ENCODE measurements around the gene HSPB6.
A peak's percentile ranks its signal among the peaks of the same experiment; 100 is the strongest.

The HSPB6 gene

DNA sequence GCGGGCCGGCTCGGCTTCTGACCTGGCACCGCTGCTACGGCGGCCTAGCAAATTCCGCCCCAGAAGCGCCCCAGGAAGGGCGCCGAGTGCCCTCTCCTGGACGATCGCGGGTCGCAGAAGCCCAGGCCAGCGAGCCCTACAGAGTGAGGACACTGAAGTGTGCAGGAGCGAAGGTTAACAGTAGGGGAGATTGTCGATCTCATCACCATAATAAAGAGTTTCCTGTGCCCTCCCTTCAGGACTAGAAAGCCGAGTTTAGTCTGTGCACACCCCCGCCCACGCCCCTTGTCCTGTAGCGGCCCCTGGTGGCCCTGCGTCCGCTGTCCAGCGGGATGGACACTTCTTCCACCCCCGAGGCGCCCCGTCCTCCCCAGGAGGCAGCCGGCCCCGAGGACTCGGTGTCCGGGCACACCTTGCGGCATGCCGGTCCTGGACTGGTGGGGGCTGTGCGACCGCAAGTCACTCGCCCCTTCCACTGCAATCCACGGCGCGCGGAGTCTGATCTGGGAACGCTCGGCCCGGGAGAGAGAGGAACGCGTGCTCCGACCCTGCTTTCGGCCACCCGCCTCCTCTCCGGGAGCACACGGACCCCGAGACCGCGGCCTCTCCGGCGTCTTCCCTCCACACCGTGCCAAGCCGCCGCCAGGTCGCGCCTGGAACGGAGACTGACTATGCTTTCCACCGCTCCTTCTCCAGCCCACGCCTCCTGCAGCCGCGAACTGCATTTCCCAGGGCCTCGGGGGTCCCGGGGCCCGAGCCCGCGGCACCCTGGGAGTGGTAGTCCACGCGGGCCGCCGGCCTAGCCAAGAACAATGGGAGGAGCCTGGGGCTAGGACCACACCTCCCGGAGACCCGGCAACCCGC lies 39.8 kb downstream of the HSPB6 start:
- H3K4me1 Mint-ChIP-seq (ENCODE audit: low read depth) = peaks cover 47% of the 10 kb centered on the region
- no peaks in the 10 kb centered on the region for H3K27me3 Mint-ChIP-seq
- H3K4me3 Mint-ChIP-seq = peak overlapping the region; percentile 88
- H3K36me3 Mint-ChIP-seq (ENCODE audit: low read depth) = peaks cover 76% of the 10 kb centered on the region
- H3K9me3 Mint-ChIP-seq = no peaks in the 10 kb centered on the region
- peak; percentile 97 for DNase-seq
- peak overlapping the region; percentile 99 for H3K27ac Mint-ChIP-seq

- peak overlapping the region; percentile 99 for H3K27ac Mint-ChIP-seq
- H3K27me3 Mint-ChIP-seq = no peaks in the 10 kb centered on the region
- H3K4me1 Mint-ChIP-seq (ENCODE audit: low read depth) = peaks cover 48% of the 10 kb centered on the region
- H3K36me3 Mint-ChIP-seq (ENCODE audit: low read depth) = peaks cover 68% of the 10 kb centered on the region
- peak overlapping the region; percentile 88 for H3K4me3 Mint-ChIP-seq
- no peaks in the 10 kb centered on the region for H3K9me3 Mint-ChIP-seq
- peak; percentile 62 for DNase-seq
These were observed 40.6 kb downstream of the HSPB6 start for GRCh38 chr19:35715981-35716800.

GRCh38 chr19:35715355-35715809 lies 41.4 kb downstream of the HSPB6 start:
- Mint-ChIP-seq H3K27me3 (no peaks in the 10 kb centered on the region), H3K4me1 (ENCODE audit: low read depth) (peaks cover 54% of the 10 kb centered on the region), H3K9me3 (no peaks in the 10 kb centered on the region), H3K36me3 (ENCODE audit: low read depth) (peaks cover 63% of the 10 kb centered on the region), H3K27ac (peak overlapping the region; percentile 99), H3K4me3 (peak overlapping the region; percentile 88)
- no peak for DNase-seq

DNA sequence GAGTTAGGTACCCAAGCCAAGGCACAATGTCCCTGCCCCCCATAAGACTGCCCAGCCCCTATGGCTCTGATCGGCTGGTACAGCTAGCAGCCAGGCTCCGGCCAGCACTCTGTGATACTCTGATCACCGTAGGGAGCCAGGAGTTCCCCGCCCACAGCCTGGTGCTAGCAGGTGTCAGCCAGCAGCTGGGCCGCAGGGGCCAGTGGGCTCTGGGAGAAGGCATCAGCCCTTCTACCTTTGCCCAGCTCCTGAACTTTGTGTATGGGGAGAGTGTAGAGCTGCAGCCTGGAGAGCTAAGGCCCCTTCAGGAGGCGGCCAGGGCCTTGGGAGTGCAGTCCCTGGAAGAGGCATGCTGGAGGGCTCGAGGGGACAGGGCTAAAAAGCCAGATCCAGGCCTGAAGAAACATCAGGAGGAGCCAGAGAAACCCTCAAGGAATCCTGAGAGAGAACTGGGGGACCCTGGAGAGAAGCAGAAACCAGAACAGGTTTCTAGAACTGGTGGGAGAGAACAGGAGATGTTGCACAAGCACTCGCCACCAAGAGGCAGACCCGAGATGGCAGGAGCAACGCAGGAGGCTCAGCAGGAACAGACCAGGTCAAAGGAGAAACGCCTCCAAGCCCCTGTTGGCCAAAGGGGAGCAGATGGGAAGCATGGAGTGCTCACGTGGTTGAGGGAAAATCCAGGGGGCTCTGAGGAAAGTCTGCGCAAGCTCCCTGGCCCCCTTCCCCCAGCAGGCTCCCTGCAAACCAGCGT lies 42.1 kb downstream of the HSPB6 start:
- DNase-seq = peak; percentile 46
- Mint-ChIP-seq H3K36me3 (ENCODE audit: low read depth) (peaks cover 57% of the 10 kb centered on the region), H3K27me3 (no peaks in the 10 kb centered on the region), H3K9me3 (no peaks in the 10 kb centered on the region), H3K4me1 (ENCODE audit: low read depth) (peaks cover 54% of the 10 kb centered on the region), H3K27ac (peak overlapping the region; percentile 99), H3K4me3 (peak overlapping the region; percentile 88)

GRCh38 chr19:35713904-35714495 lies 42.8 kb downstream of the HSPB6 start:
- Mint-ChIP-seq H3K36me3 (ENCODE audit: low read depth) (peaks cover 50% of the 10 kb centered on the region), H3K4me1 (ENCODE audit: low read depth) (peaks cover 52% of the 10 kb centered on the region), H3K27ac (peak overlapping the region; percentile 99), H3K27me3 (no peaks in the 10 kb centered on the region), H3K9me3 (no peaks in the 10 kb centered on the region), H3K4me3 (peak overlapping the region; percentile 88)
- DNase-seq = no peak

GRCh38 chr19:35713506-35713850 lies 43.4 kb downstream of the HSPB6 start:
- Mint-ChIP-seq H3K27me3 (no peaks in the 10 kb centered on the region), H3K9me3 (no peaks in the 10 kb centered on the region), H3K4me1 (ENCODE audit: low read depth) (peaks cover 52% of the 10 kb centered on the region), H3K36me3 (ENCODE audit: low read depth) (peaks cover 45% of the 10 kb centered on the region), H3K4me3 (peak overlapping the region; percentile 88), H3K27ac (peak overlapping the region; percentile 99)
- no peak for DNase-seq

DNA sequence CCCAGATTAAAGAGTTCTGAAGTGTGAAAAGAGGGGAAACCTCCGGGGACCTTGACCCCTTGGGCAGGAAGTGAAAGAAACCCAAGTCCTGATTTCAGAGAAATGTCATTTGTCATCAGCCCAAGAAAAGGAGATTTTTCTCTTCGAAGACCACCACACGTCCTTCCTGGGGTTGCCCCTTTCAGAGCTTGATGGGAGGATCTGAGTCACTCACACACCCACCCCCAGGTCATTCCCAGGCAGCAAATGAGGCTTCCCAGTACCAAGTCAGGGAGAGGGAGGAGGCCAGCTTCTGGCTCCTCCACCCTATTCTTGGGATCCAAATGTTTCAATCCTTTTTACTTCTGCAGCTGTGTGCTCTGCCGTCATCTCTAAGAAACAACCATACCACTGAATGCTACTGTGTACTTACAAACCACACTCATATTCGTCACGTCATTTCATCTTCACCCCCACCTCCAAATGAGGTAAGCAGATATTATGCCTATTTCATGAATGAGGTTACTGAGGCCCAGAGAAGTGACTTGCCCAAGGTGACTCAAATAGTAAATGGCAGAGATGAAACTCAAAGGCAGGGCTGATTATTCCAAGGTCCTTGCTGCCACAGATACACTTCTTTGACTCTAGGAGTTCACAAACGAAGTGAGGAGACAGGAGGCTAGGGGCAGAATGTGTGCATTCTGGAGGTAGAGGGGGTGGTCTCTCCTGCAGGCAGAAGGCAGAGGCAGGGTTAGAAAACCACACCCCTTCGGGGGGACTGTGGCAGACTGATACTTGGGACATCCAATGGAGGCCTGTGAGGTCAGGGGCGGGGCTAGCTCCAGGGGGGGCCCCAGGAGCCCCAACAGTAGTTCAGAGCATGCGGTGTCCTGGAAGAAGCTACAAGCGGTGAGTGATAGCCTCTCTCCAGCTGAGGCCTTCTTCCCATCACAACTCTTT lies 44.0 kb downstream of the HSPB6 start:
- Mint-ChIP-seq H3K9me3 (no peaks in the 10 kb centered on the region), H3K4me3 (peak overlapping the region; percentile 88), H3K27ac (peak overlapping the region; percentile 99), H3K36me3 (ENCODE audit: low read depth) (peaks cover 46% of the 10 kb centered on the region), H3K4me1 (ENCODE audit: low read depth) (peaks cover 57% of the 10 kb centered on the region), H3K27me3 (no peaks in the 10 kb centered on the region)
- DNase-seq = peak; percentile 87

GRCh38 chr19:35710784-35711723 lies 45.8 kb downstream of the HSPB6 start:
- Mint-ChIP-seq H3K27ac (peak overlapping the region; percentile 99), H3K9me3 (no peaks in the 10 kb centered on the region), H3K4me1 (ENCODE audit: low read depth) (peaks cover 52% of the 10 kb centered on the region), H3K36me3 (ENCODE audit: low read depth) (peaks cover 34% of the 10 kb centered on the region), H3K27me3 (no peaks in the 10 kb centered on the region), H3K4me3 (peak overlapping the region; percentile 66)
- DNase-seq = peak; percentile 81

DNA sequence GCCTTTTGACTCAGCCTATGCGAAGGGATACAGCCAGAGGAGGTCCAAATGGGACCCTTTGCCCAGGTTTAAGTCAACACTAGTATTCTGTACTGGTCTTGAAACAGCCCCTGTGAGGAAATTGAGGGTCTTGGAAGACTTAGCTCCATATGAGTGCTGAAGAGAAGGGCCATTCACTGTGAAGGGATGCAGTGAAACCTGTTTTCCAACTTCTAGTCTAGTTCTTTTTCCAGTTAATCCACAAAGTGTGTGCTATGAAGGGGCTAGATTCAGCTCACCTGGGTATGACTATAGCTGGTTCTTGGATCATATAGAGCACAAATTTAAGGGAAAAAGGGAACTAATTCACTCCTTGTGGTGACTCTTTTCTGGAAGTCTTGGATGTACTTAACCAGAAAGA lies 48.4 kb downstream of the HSPB6 start:
- no peak for DNase-seq
- Mint-ChIP-seq H3K9me3 (no peaks in the 10 kb centered on the region), H3K27me3 (no peaks in the 10 kb centered on the region), H3K4me3 (no peak overlapping the region), H3K36me3 (ENCODE audit: low read depth) (peaks cover 8% of the 10 kb centered on the region), H3K27ac (no peak overlapping the region), H3K4me1 (ENCODE audit: low read depth) (peaks cover 44% of the 10 kb centered on the region)
